AG04449 (cell line): ENCODE results near the gene NXPE2.
"Not testable (repeated sequence)": the region's sequence is repeated elsewhere in the genome, so short reads cannot be mapped to it uniquely, and the experiment has no call there.

Experiments
- CTCF ChIA-PET: fragments of 350-600 bp; formaldehyde crosslinking; extraction: SDS; loops from one replicate; lab custom pipeline; 2021; ENCODE audit warnings: antibody characterized with exemption; lab: Yijun Ruan, JAX
- POLR2A ChIA-PET: fragments of 400-600, 350-600 bp; formaldehyde crosslinking; extraction: SDS; loops from one replicate; lab custom pipeline; 2020; ENCODE audit warnings: antibody characterized with exemption, inconsistent platforms; lab: Yijun Ruan, JAX
- DNase-seq: peaks from one replicate; pipeline ENCODE4 v3.0.0-alpha.2; 2010; ENCODE audit warnings: low read depth, low spot score
- H3K4me3 ChIP-seq: 2 replicates; pipeline ENCODE4 v1.5.1; 2011; ENCODE audit warnings: low read depth, mild to moderate bottlenecking, control low read depth, low read length
- CTCF ChIP-seq: IDR thresholded peaks from one replicate; pipeline ENCODE4 v1.5.1; 2011; ENCODE audit warnings: mild to moderate bottlenecking, moderate library complexity, low read length, control low read depth, inconsistent platforms; ENCODE audit not compliant: insufficient read depth; ENCODE audit errors: missing control alignments

Gene NXPE2

GRCh38 chr11:114678125-114679036, at the start of gene NXPE2:
Gene NXPE2 (plus strand): TSS chr11:114678527. CDS start chr11:114678576, 49 bp downstream.
- no peak for TF ChIP-seq CTCF
- POLR2A ChIA-PET, result interaction anchor here (0.6 kb wide), 1 partner anchor 385 kb away, joined by 6 read pairs; no protein-coding TSS in a partner anchor
- H3K4me3 ChIP-seq, result no peak within 1 kb of the TSS
- CTCF ChIA-PET, result interaction anchor here (1.0 kb wide), 1 partner anchor 396 kb away, joined by 3 read pairs; no protein-coding TSS in a partner anchor
- peak; percentile 55 for DNase-seq

- POLR2A ChIA-PET, DNase-seq, H3K4me3 ChIP-seq, CTCF ChIA-PET: not testable (repeated sequence)
Observed at GRCh38 chr11:114631445-114631965, 46.8 kb upstream of the NXPE2 start.

- H3K4me3 ChIP-seq, POLR2A ChIA-PET, CTCF ChIA-PET, DNase-seq: not testable (repeated sequence)
Observed at GRCh38 chr11:114639440-114639839, 38.9 kb upstream of the NXPE2 start.

- ChIA-PET CTCF (no interaction called here), POLR2A (no interaction called here)
- no peak overlapping the region for H3K4me3 ChIP-seq
- no peak for TF ChIP-seq CTCF
- no peak for DNase-seq
Observed at GRCh38 chr11:114650661-114651060, 27.7 kb upstream of the NXPE2 start.

GRCh38 chr11:114651145-114651718, 27.1 kb upstream of the NXPE2 start:
- no peak for TF ChIP-seq CTCF
- DNase-seq, result no peak
- ChIA-PET CTCF (no interaction called here), POLR2A (no interaction called here)
- H3K4me3 ChIP-seq, result no peak overlapping the region

GRCh38 chr11:114653148-114653547, 25.2 kb upstream of the NXPE2 start:
- no peak for DNase-seq
- CTCF ChIA-PET, result no interaction called here
- no peak for TF ChIP-seq CTCF
- H3K4me3 ChIP-seq, result no peak overlapping the region
- POLR2A ChIA-PET, result no interaction called here

GRCh38 chr11:114664641-114665040, 13.7 kb upstream of the NXPE2 start:
- no peak for DNase-seq
- H3K4me3 ChIP-seq, result no peak overlapping the region
- POLR2A ChIA-PET, result no interaction called here
- TF ChIP-seq CTCF, result no peak
- CTCF ChIA-PET, result no interaction called here
